CD14-positive monocyte (primary cell): ENCODE data around the gene ATG101. TPM values are rescaled to one million over a fixed set of nuclear protein-coding genes. Genes with fewer than 3 reads are reported as not detected.
A peak's percentile ranks its signal among the peaks of the same experiment; 100 is the strongest.

Experiments
- DNase-seq, 3 donors: peaks; one replicate each; pipeline ENCODE4 v3.0.0-alpha.2; 2011 to 2022
- H2AFZ ChIP-seq: 2 replicates; pipeline ENCODE4 v1.6.0; 2012; ENCODE audit warnings: mild to moderate bottlenecking, low read depth, low read length, inconsistent platforms; ENCODE audit not compliant: insufficient read depth, poor library complexity, severe bottlenecking
- H3K27ac ChIP-seq, 2 donors: 1 replicate in 1 of 2; 2 replicates in 1 of 2; pipeline ENCODE4 v1.5.1; 2012 to 2013; ENCODE audit warnings: low read length in 2 of 2, control low read depth in 1 of 2, inconsistent platforms in 1 of 2, low read depth in 1 of 2, mild to moderate bottlenecking in 1 of 2
- H3K27me3 ChIP-seq, 2 donors: one replicate each; pipeline versions ENCODE4 v1.6.0 to v1.6.1; 2011 to 2013; ENCODE audit warnings: low read length in 2 of 2; ENCODE audit not compliant: control insufficient read depth in 2 of 2, insufficient read depth in 2 of 2
- H3K36me3 ChIP-seq, 2 donors: replicated peaks in 1 of 2; 1 replicate in 1 of 2; 2 replicates in 1 of 2; pipeline versions ENCODE4 v1.5.1 to v1.6.1; 2012 to 2013; ENCODE audit warnings: low read length in 2 of 2, control low read depth in 1 of 2, inconsistent platforms in 1 of 2, mild to moderate bottlenecking in 1 of 2; ENCODE audit not compliant: insufficient read depth in 2 of 2, control insufficient read depth in 1 of 2
- H3K4me1 ChIP-seq, 2 donors: 1 replicate in 1 of 2; 2 replicates in 1 of 2; pipeline versions ENCODE4 v1.5.1 to v1.6.1; 2012 to 2013; ENCODE audit warnings: low read length in 2 of 2, control low read depth in 1 of 2, inconsistent platforms in 1 of 2, mild to moderate bottlenecking in 1 of 2, moderate library complexity in 1 of 2; ENCODE audit not compliant: insufficient read depth in 2 of 2, control insufficient read depth in 1 of 2
- H3K4me2 ChIP-seq: replicated peaks from 2 replicates; pipeline ENCODE3; 2012; ENCODE audit warnings: low read length, moderate library complexity, mild to moderate bottlenecking; ENCODE audit not compliant: poor library complexity, severe bottlenecking; ENCODE audit errors: extremely low read depth
- H3K4me3 ChIP-seq, 3 experiments: fragments of 200-600 bp in 1 of 3; sonication (generic) in 1 of 3; replicated peaks in 1 of 3; 1 replicate in 2 of 3; 2 replicates in 1 of 3; pipeline ENCODE4 v1.5.1; 2011 to 2013; ENCODE audit warnings: low read length in 3 of 3, mild to moderate bottlenecking in 3 of 3, control low read depth in 2 of 3, low read depth in 2 of 3, inconsistent platforms in 1 of 3, moderate library complexity in 1 of 3
- H3K79me2 ChIP-seq: 2 replicates; pipeline ENCODE4 v1.6.0; 2012; ENCODE audit warnings: mild to moderate bottlenecking, control low read depth, inconsistent platforms, low read length, moderate library complexity; ENCODE audit not compliant: insufficient read depth
- H3K9ac ChIP-seq: 2 replicates; pipeline ENCODE4 v1.6.0; 2017; ENCODE audit warnings: low read length, mild to moderate bottlenecking; ENCODE audit not compliant: insufficient read depth, poor library complexity, severe bottlenecking
- H3K9me3 ChIP-seq, 2 donors: replicated peaks in 1 of 2; 1 replicate in 1 of 2; 2 replicates in 1 of 2; pipeline versions ENCODE4 v1.5.1 to v1.6.1; 2012 to 2013; ENCODE audit warnings: low read length in 2 of 2, control low read depth in 1 of 2; ENCODE audit not compliant: control insufficient read depth in 1 of 2, insufficient read depth in 1 of 2
- H4K20me1 ChIP-seq: 2 replicates; pipeline ENCODE4 v1.6.0; 2012; ENCODE audit warnings: mild to moderate bottlenecking, low read length, control low read depth, moderate library complexity; ENCODE audit not compliant: insufficient read depth
- H3K27ac Mint-ChIP-seq, 7 donors: one replicate each; pipeline ENCODE4 v1.8.0; 2020; ENCODE audit warnings: mild to moderate bottlenecking in 7 of 7, mixed read lengths in 7 of 7, moderate library complexity in 6 of 7, inconsistent platforms in 2 of 7
- H3K27me3 Mint-ChIP-seq, 3 donors: one replicate each; pipeline ENCODE4 v1.8.0; 2021 to 2022; ENCODE audit warnings: low read depth in 3 of 3, mild to moderate bottlenecking in 3 of 3, mixed read lengths in 3 of 3, moderate library complexity in 3 of 3, inconsistent platforms in 1 of 3
- H3K36me3 Mint-ChIP-seq, 2 donors: one replicate each; pipeline ENCODE4 v1.8.0; 2020; ENCODE audit warnings: mixed read lengths in 2 of 2, inconsistent platforms in 1 of 2, mild to moderate bottlenecking in 1 of 2
- H3K4me1 Mint-ChIP-seq: one replicate; pipeline ENCODE4 v1.8.0; 2020; ENCODE audit warnings: mild to moderate bottlenecking, mixed read lengths
- H3K4me3 Mint-ChIP-seq, 2 donors: one replicate each; pipeline ENCODE4 v1.8.0; 2020; ENCODE audit warnings: mild to moderate bottlenecking in 2 of 2, mixed read lengths in 2 of 2, moderate library complexity in 1 of 2
- H3K9me3 Mint-ChIP-seq, 7 donors: one replicate each; pipeline ENCODE4 v1.8.0; 2020 to 2022; ENCODE audit warnings: mixed read lengths in 7 of 7, mild to moderate bottlenecking in 6 of 7, moderate library complexity in 6 of 7, inconsistent platforms in 2 of 7
- CTCF ChIP-seq: fragments of 200-600 bp; IDR thresholded peaks from one replicate; pipeline ENCODE4 v1.8.0; 2022; ENCODE audit warnings: antibody characterized with exemption, mild to moderate bottlenecking
- WGBS: methylation state at CpG from one replicate; pipeline ENCODE4 v1.1.5; 2013; ENCODE audit warnings: missing lambda C conversion rate; ENCODE audit not compliant: insufficient coverage; 5-methylcytosine and 5-hydroxymethylcytosine counted together
- intact Hi-C, 2 donors: fragments of 100-400 bp; cut with micrococcal nuclease; formaldehyde crosslinking; loops; one replicate each; pipeline versions ENCODE4 v1.15.0 to v1.15.1; 2023
- polyA plus RNA-seq, 3 donors: library from polyadenylated mRNA; depleted of rRNA in 1 of 3; unstranded in 2 of 3; stranded (reverse) in 1 of 3; fragments of 300-500 nt in 2 of 3; fragments of >200 nt in 1 of 3; fragmentation: Illumina TruSeq in 2 of 3; gene quantifications; 1 replicate in 2 of 3; 2 replicates in 1 of 3; pipeline ENCODE4 v1.2.3, GENCODE V29; 2012 to 2021

Gene ATG101
- polyA plus RNA-seq, 3 donors = 20.5 to 120 (median 26.4) TPM

GRCh38 chr12:52050758-52051541 is 18.8 kb upstream of the ATG101 start, which contains the start of gene NR4A1:
Gene NR4A1, plus strand, starts transcription at chr12:52051442. Its CDS starts 2,887 bp downstream, at chr12:52054329.
- H3K9me3 ChIP-seq = no peaks in the 10 kb centered on the region
- peaks cover 46% of the 10 kb centered on the region for H4K20me1 ChIP-seq
- H3K27me3 ChIP-seq = peaks cover 0 to 24% of the 10 kb centered on the region in 2 donors
- Mint-ChIP-seq H3K27ac (peak within 1 kb of the TSS; percentile 94 to 97 (median 96)), H3K9me3 (peaks cover 0 to 16% (median 5%) of the 10 kb centered on the region in 7 donors), H3K36me3 (peaks cover 20 to 33% of the 10 kb centered on the region in 2 donors), H3K4me3 (peak within 1 kb of the TSS; percentile 94 to 99), H3K4me1 (peaks cover 43% of the 10 kb centered on the region), H3K27me3 (peaks cover 28 to 43% (median 39%) of the 10 kb centered on the region in 3 donors)
- H3K79me2 ChIP-seq = no peaks in the 10 kb centered on the region
- peak within 1 kb of the TSS; percentile 85 to 94 for H3K27ac ChIP-seq
- H3K4me2 ChIP-seq = peak within 1 kb of the TSS; percentile 79
- intact Hi-C loops = loop anchor here (1.0 to 2.0 kb wide), 4 partner anchors 14 to 26 kb away; partner anchors contain the start of gene ATG101 (in 1 of the 2)
- no peak for TF ChIP-seq CTCF
- WGBS = under 1% methylated on average over 72 of the region's 77 CpGs
- H3K4me3 ChIP-seq = peak within 1 kb of the TSS; percentile 60 to 87 (median 63)
- peaks cover 36 to 72% of the 10 kb centered on the region in 2 donors for H3K4me1 ChIP-seq
- DNase-seq = peak; percentile 92 to 99 (median 97)
- H2AFZ ChIP-seq = peak within 1 kb of the TSS; percentile 61
- H3K36me3 ChIP-seq = peaks cover 0 to 6% of the 10 kb centered on the region in 2 donors
- H3K9ac ChIP-seq = peak within 1 kb of the TSS; percentile 94

- Mint-ChIP-seq H3K27me3 (peaks cover 31 to 42% (median 38%) of the 10 kb centered on the region in 3 donors), H3K4me1 (peaks cover 30% of the 10 kb centered on the region), H3K4me3 (peak overlapping the region; percentile 94 to 99), H3K36me3 (peaks cover 25 to 39% of the 10 kb centered on the region in 2 donors), H3K9me3 (peaks cover 0 to 16% (median 5%) of the 10 kb centered on the region in 7 donors), H3K27ac (peak overlapping the region; percentile 62 to 97 (median 92))
- peaks cover 0 to 20% of the 10 kb centered on the region in 2 donors for H3K36me3 ChIP-seq
- no peak overlapping the region for H2AFZ ChIP-seq
- H3K9me3 ChIP-seq = no peaks in the 10 kb centered on the region
- TF ChIP-seq CTCF = no peak
- H3K27ac ChIP-seq = peak overlapping the region in 1 of 2 donors; percentile 94
- peak overlapping the region; percentile 60 to 87 (median 63) for H3K4me3 ChIP-seq
- H3K79me2 ChIP-seq = no peaks in the 10 kb centered on the region
- DNase-seq = no peak
- peak overlapping the region; percentile 79 for H3K4me2 ChIP-seq
- WGBS = 80% methylated on average over 1 of the region's 7 CpGs
- H4K20me1 ChIP-seq = peaks cover 63% of the 10 kb centered on the region
- intact Hi-C loops = loop anchor here in 1 of 2 donors (2.0 kb wide), 1 partner anchor 16 kb away; the partner anchor contains the start of gene ATG101
- H3K27me3 ChIP-seq = peaks cover 0 to 24% of the 10 kb centered on the region in 2 donors
- peaks cover 26 to 55% of the 10 kb centered on the region in 2 donors for H3K4me1 ChIP-seq
- peak overlapping the region; percentile 94 for H3K9ac ChIP-seq
Observed at GRCh38 chr12:52052468-52053186, 17.2 kb upstream of the ATG101 start.
